ENCODE data around the gene HCFC1.
A peak's percentile ranks its signal among the peaks of the same experiment; 100 is the strongest.

The HCFC1 gene

GRCh38 chrX:153937056-153937455 is 34.6 kb downstream of the HCFC1 start:
- no peak for DNase-seq

GRCh38 chrX:153935326-153935851 is 36.2 kb downstream of the HCFC1 start:
- DNase-seq = no peak

DNA sequence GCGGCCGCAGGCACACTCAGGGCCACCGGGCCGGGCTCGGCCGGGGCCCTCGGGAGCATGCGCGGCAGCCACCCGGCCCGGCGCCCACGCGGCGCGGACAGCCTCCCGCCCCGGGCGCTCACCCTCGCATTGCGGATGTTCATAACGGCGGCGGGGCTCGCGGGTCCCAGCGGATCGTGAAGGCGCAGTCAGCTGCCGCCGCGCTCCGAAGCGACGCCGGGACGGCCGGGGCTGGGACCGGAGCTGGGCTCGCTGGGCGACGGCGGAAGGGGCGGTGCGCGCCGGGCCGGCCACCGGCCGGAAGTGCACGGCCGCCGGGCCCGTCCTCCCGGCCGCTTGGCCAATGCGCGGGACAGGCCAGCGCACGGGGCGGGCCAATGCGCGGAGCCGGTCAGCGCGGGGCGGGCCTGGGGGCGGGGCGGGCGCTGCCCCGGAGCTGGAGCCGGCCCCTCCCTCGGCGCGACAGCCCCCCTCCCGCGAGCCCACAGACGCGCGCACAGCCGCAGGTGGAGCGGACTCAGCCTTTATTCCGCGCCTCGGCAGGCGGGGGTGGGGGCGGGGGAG is 36.8 kb downstream of the HCFC1 start, which contains the start of gene NAA10:
Gene NAA10, minus strand, starts transcription at position 276 of the 564 bp plus-strand sequence. Its CDS starts 133 bp downstream, at position 143.
- peak; percentile 50 to 56 for DNase-seq

GRCh38 chrX:153934148-153934761 is 37.4 kb downstream of the HCFC1 start:
- no peak for DNase-seq

DNA sequence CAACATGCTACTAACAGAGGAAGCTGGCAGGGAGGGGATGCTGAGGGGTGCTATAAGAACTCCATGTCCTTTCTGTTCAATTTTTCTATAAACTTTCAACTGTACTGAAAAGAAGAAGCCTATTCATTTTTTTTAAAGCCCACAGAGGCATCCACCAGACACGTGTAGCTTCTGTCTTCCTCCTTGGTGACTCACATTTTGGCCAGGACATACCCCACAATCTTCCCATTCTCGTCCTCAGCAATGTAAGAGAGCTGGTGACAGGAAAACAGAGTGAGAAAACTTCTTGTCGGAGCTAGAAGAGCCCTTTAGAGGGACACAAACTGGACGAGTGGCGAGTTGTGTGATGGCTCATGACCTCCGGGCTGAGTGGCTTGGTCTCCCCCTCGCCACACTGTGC is 37.9 kb downstream of the HCFC1 start:
- no peak for DNase-seq

DNA sequence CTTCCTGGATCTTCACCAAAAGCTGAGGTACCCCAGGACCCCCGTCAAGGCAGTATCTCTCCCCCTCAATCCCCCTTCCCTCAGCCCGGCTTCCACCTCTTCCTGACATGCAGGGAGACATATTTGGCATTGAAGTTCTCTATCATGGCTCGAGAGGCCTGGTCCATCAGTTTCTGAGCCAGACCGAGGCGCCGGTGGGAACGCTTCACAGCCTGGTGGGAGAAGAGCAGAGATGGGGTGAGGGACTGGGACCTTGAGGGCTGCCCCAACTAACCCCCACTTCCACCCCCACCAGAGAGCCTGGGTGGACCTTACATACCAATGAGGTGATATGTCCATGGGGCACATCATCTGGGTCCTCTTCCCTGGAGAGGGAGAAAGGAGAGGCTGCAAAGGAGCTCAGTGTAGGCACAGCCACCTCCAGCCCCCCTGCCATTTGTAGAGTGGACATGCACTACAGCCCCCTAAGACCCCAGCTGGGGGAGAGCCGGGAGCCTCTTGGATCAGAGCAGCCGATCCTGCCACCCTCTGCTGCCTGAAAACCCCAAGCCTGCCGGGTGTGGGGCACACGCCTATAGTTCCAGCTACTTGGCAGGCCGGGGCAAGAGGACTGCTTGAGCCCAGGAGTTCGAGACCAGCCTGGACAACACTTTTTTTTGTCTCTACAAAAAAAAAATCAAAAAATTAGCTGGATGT is 39.2 kb downstream of the HCFC1 start:
- DNase-seq = no peak

DNA sequence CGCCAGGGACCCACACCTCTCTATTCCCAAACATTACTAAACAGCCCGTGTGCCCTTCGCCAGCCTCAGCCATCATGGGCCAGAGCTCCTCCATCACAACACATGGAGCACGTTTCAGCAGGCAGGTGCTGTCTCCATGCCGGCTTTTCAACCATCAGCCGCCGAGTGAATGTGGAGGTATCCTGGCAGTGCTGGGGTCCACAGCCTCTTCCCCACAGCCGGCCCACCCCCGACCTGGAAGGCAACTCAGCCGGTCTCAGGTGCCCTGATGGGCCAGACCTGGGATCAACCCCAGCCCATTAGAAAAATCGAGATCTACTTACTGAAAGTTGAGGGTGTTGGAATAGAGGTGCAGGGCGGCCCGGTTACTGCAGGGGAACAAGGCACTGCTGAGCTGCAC is 39.9 kb downstream of the HCFC1 start:
- DNase-seq = no peak

GRCh38 chrX:153931151-153931550 is 40.5 kb downstream of the HCFC1 start:
- DNase-seq = no peak

DNA sequence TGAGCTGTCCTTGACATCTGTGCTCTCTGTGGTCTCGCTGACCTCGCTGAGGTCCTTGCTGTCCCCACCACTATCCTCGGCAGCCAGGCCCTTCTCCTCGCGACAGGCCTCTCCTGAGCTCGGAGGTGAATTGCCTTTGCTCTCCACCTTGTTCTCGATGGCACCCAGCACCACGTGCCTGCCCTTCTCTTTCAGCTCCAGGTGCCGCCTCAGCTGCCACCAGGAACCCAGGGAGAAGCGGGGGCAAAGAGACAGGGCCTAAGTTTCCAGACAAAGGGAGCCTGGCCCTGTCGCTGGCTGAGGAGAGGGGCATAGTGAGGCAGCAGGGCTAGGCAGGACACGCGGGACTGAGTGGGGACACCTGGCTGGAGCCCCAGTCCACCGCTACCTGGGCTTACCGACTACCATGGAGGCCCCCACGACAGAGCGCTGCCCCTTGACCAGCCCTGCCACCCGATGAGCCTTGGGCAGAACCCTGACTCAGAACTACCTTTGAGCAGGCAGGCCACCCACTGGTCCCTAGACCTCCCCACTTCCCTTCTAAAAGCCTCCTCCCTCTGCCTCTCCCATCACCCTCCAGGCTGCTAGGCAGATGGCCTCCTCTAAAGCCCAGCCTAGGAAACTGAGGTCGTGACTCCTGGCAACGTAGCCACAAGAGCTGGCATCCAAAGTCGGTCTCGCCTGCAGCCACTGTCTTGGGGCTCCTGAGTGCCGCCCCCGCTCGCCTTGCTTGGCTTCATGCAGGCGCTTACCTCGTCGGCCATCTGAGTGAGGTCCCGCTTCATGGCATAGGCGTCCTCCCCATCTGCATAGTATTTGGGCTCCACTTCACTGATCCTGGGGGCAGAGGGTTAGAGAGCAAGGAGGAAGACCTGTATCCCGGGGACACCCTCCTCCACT is 41.4 kb downstream of the HCFC1 start:
- no peak for DNase-seq

DNA sequence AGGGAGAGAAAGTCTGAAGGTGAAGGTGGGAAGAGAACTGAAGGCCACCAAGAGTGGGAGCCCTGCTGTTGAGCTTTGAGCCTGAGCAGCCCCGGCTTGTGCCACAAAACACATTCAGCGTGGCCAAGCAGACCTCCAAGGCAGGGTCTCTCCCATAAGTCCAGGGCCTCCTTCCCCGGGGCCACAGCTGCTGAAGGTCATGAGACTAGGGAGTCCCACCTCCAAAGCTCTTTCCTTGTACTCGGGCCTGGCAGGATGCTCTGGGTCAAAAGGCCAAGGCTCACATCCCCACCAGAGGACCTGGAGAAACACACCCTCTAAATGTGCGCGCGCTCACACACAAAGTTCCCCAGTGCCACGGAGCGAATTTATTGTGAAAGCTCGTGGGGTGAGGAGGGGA is 42.0 kb downstream of the HCFC1 start:
- DNase-seq = no peak

- no peak for DNase-seq
Observed at GRCh38 chrX:153928846-153929245, 42.8 kb downstream of the HCFC1 start.

GRCh38 chrX:153927922-153928760 is 43.5 kb downstream of the HCFC1 start:
- DNase-seq = peak; percentile 90 to 93

- no peak for DNase-seq
Observed at GRCh38 chrX:153927672-153927921, 44.0 kb downstream of the HCFC1 start.

- peak; percentile 64 to 69 for DNase-seq
Observed at GRCh38 chrX:153926858-153927671, 44.6 kb downstream of the HCFC1 start.

DNA sequence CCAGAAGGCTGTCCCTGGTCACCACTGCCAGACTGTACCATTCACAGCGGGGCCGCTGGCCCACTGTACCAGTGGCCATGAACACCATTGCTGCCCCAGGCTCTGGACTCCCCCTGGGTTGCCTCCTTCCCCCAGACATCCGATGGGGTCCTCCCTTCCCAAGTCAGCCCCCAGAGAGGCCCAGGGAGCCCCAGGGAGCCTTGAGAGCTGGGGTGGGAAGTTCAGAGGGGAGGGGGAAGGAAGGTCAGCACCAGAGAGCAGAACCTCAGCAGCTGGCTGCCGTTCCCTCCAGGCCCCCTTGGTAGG is 45.1 kb downstream of the HCFC1 start:
- DNase-seq = no peak

DNA sequence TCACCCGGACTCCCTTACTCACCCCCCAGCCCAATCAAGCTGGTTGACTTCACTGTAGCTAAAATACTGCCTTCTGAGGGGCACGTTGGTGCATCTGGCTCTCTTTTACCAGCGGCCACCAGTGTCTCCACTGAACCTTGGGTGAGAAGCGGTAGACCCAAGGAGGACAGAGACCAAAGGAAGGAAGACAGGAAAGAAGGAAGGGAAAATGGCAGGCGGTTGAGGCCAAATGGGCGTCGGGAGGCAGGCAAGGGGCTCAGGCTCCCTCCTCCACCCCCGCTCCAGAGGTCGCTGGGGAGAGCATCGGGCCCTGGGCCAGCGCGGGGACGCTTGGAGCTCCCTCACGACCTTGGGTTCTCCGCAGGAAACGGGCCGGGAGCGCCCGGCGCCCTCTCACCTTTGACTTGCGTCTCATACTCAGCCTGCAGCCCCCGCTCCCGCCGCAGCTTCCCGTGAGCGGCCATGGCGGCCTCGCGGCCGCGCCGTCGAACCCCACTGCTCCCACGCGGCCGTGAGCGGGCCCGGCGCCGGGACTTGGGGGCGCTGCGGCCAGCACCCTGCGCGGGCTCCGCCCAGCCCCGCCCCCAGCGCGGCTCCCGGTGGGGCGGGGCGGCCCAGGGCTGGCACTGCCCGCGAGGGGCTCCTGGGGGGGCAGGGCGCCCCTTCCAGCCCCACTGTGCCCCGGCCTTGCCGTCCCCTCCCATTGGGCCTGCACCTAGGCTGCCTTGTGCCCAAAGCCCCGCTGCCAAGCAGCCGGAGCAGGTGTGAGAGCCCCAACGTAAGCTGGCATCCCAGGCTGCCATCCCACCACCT is 45.7 kb downstream of the HCFC1 start, which contains the start of gene ARHGAP4:
Gene ARHGAP4, minus strand, starts transcription at position 526 of the 813 bp plus-strand sequence. Its CDS starts 62 bp downstream, at position 464.
- peak in 1 of 2 donors; percentile 40 for DNase-seq

DNA sequence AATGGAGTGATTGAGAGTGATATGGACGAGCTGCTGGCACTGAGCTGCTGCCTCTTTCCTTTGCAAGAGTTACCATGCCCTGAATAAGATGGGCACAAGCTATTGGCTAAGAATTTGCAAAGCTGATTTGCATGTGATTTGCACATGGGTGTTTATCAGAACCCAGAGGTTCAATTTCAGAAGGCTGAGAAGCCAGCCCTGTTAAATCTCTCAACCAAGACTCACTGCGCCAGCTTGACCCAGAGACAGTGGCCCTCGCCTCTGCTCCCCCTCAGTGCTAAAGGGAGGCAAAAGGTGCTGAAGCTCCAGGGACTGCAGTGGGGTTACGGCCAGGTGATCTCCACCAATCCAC is 46.3 kb downstream of the HCFC1 start:
- DNase-seq = no peak

DNA sequence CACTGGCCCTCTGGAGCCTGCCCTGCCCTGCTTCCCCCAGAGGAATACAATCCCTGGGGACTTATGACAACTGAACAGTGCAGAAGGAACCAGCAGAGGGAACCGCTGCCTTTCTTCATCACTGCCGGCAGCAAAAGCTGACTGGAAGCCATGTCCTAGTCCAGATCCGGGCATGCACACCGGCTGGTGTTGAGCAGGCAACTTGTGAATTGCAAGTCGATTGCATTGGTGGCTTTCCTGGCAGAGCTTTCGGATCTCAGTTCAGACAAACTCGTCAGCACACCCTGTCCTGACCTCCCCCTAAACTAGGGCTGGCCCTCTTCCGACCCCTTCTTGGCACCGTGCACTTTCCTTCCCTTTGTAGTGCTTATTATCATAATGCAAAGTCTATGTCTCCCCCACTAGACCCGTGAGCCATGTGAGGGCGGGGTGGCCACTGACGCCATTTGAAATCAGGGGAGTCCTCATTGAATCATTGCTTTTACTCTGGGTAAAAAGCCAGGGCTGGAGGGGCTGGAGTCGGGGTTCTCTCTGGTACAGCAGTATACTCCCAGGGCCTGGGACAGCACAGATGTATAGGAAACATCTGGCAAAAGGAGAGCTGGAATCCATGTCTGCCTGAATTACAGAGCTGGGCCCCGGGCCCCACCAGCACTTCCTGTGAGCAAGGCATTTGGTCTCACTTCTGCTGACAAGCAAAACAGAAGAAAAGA is 47.3 kb downstream of the HCFC1 start:
- DNase-seq = no peak

DNA sequence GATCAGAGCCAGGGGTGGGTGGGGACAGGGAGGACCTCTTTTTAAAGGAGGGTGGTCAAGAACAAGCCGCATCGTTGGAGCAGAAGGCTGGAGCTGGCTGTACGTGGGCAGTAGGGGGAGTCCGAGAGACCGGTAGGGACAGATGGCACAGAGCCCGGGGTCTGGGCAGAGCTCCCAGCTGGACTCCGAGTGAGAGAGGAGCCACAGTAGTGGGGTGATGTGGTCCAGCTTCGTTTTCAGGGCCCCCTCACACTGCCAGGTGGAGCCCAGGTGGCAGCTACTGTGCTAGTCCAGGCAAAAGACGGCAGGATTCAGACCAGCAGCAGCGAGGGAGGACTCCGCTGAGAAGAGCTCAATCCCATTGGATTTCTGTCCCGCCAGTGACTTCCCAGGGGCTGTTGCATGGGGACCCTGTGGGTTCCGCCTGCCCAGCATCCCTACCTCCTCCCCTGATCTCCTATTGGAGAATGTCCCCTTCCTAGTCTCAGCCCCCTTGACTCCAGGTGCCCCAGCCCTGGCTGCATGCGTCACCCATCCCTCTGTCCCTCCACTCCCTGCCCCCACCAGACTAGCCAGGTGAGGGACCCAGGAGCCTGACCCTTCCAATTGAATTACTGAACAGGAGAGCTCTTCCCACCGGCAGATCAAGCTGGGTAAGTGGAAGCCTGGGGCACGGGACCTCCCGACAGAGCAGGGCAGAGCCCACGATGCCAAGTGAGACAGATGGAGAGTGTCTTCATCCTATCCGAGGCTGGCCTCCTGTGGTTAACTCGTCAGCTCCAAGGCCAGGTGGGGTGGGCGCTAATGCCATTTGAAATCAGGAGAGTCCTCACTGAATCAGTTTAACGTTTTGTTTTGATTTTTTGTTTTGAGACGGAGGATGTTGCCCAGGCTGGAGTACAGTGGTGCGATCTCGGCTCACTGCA is 48.4 kb downstream of the HCFC1 start:
- DNase-seq = no peak
